Activated naive CD4-positive, alpha-beta T cell treated with anti-CD3 and anti-CD28 coated beads, Interleukin-2, amount 10 ng/mL, durations not matched to agents 7 days and 5 days (primary cell): ENCODE measurements around the gene S100A7.
A peak's percentile ranks its signal among the peaks of the same experiment; 100 is the strongest.
"Not testable (repeated sequence)": the region's sequence is repeated elsewhere in the genome, so short reads cannot be mapped to it uniquely, and the experiment has no call there.

Experiments
- CTCF ChIA-PET: fragments of 350-600 bp; sonication (Branson Sonifier 250); formaldehyde crosslinking; loops from one replicate; lab custom pipeline; 2021; ENCODE audit warnings: antibody characterized with exemption; lab: Charles Lee
- DNase-seq: peaks from one replicate; pipeline ENCODE4 v3.0.0-alpha.2; 2020
- H3K27ac Mint-ChIP-seq: one replicate; pipeline ENCODE4 v1.8.0; 2021; ENCODE audit warnings: mild to moderate bottlenecking, moderate library complexity, mixed read lengths
- H3K27me3 Mint-ChIP-seq: one replicate; pipeline ENCODE4 v1.8.0; 2021; ENCODE audit warnings: mild to moderate bottlenecking, mixed read lengths
- H3K36me3 Mint-ChIP-seq: one replicate; pipeline ENCODE4 v1.8.0; 2021; ENCODE audit warnings: mixed read lengths
- H3K4me1 Mint-ChIP-seq: one replicate; pipeline ENCODE4 v1.8.0; 2021; ENCODE audit warnings: mixed read lengths
- H3K4me3 Mint-ChIP-seq: one replicate; pipeline ENCODE4 v1.8.0; 2021; ENCODE audit warnings: mild to moderate bottlenecking, moderate library complexity, mixed read lengths
- H3K9me3 Mint-ChIP-seq: one replicate; pipeline ENCODE4 v1.8.0; 2021; ENCODE audit warnings: mixed read lengths

The S100A7 gene

GRCh38 chr1:153431427-153431826 lies 29.0 kb downstream of the S100A7 start:
- no peaks in the 10 kb centered on the region for H3K4me1 Mint-ChIP-seq
- no peak for DNase-seq
- no peaks in the 10 kb centered on the region for H3K36me3 Mint-ChIP-seq
- H3K4me3 Mint-ChIP-seq: no peak overlapping the region
- CTCF ChIA-PET: no interaction called here
- peaks cover 14% of the 10 kb centered on the region for H3K27me3 Mint-ChIP-seq
- no peak overlapping the region for H3K27ac Mint-ChIP-seq
- H3K9me3 Mint-ChIP-seq: no peaks in the 10 kb centered on the region

- CTCF ChIA-PET: no interaction called here
- Mint-ChIP-seq H3K27ac (no peak overlapping the region), H3K4me3 (no peak overlapping the region), H3K4me1 (no peaks in the 10 kb centered on the region), H3K27me3 (peaks cover 10% of the 10 kb centered on the region), H3K36me3 (no peaks in the 10 kb centered on the region), H3K9me3 (no peaks in the 10 kb centered on the region)
- no peak for DNase-seq
These were observed 29.4 kb downstream of the S100A7 start for GRCh38 chr1:153431002-153431401.

- no peak for DNase-seq
- H3K4me1 Mint-ChIP-seq: no peaks in the 10 kb centered on the region
- peaks cover 5% of the 10 kb centered on the region for H3K27me3 Mint-ChIP-seq
- H3K36me3 Mint-ChIP-seq: no peaks in the 10 kb centered on the region
- H3K27ac Mint-ChIP-seq: no peak overlapping the region
- H3K4me3 Mint-ChIP-seq: no peak overlapping the region
- no peaks in the 10 kb centered on the region for H3K9me3 Mint-ChIP-seq
- CTCF ChIA-PET: no interaction called here
These were observed 29.9 kb downstream of the S100A7 start for GRCh38 chr1:153430561-153430960.

GRCh38 chr1:153430166-153430553 lies 30.3 kb downstream of the S100A7 start:
- peaks cover 5% of the 10 kb centered on the region for H3K27me3 Mint-ChIP-seq
- no peak overlapping the region for H3K4me3 Mint-ChIP-seq
- no peaks in the 10 kb centered on the region for H3K36me3 Mint-ChIP-seq
- no peak overlapping the region for H3K27ac Mint-ChIP-seq
- CTCF ChIA-PET: no interaction called here
- no peaks in the 10 kb centered on the region for H3K4me1 Mint-ChIP-seq
- no peak for DNase-seq
- no peaks in the 10 kb centered on the region for H3K9me3 Mint-ChIP-seq

- Mint-ChIP-seq H3K36me3 (no peaks in the 10 kb centered on the region), H3K27ac (no peak overlapping the region), H3K27me3 (peaks cover 5% of the 10 kb centered on the region), H3K9me3 (no peaks in the 10 kb centered on the region), H3K4me1 (no peaks in the 10 kb centered on the region), H3K4me3 (no peak overlapping the region)
- CTCF ChIA-PET: no interaction called here
- no peak for DNase-seq
These were observed 30.9 kb downstream of the S100A7 start for GRCh38 chr1:153429266-153430165.

- H3K36me3 Mint-ChIP-seq: no peaks in the 10 kb centered on the region
- CTCF ChIA-PET: no interaction called here
- peaks cover 5% of the 10 kb centered on the region for H3K27me3 Mint-ChIP-seq
- DNase-seq: no peak
- H3K4me3 Mint-ChIP-seq: no peak overlapping the region
- H3K9me3 Mint-ChIP-seq: no peaks in the 10 kb centered on the region
- no peak overlapping the region for H3K27ac Mint-ChIP-seq
- H3K4me1 Mint-ChIP-seq: no peaks in the 10 kb centered on the region
These were observed 31.7 kb downstream of the S100A7 start for GRCh38 chr1:153428791-153429190.

- CTCF ChIA-PET: no interaction called here
- H3K36me3 Mint-ChIP-seq: no peaks in the 10 kb centered on the region
- no peak for DNase-seq
- H3K9me3 Mint-ChIP-seq: no peaks in the 10 kb centered on the region
- no peak overlapping the region for H3K4me3 Mint-ChIP-seq
- H3K27me3 Mint-ChIP-seq: peaks cover 5% of the 10 kb centered on the region
- H3K4me1 Mint-ChIP-seq: no peaks in the 10 kb centered on the region
- H3K27ac Mint-ChIP-seq: no peak overlapping the region
These were observed 32.3 kb downstream of the S100A7 start for GRCh38 chr1:153428073-153428638.

- H3K4me1 Mint-ChIP-seq: no peaks in the 10 kb centered on the region
- H3K27me3 Mint-ChIP-seq: peaks cover 5% of the 10 kb centered on the region
These were observed 33.6 kb downstream of the S100A7 start for GRCh38 chr1:153426809-153427208.

GRCh38 chr1:153422450-153423068 lies 37.9 kb downstream of the S100A7 start:
- Mint-ChIP-seq H3K4me3 (no peak overlapping the region), H3K36me3 (no peaks in the 10 kb centered on the region), H3K4me1 (no peaks in the 10 kb centered on the region), H3K9me3 (no peaks in the 10 kb centered on the region), H3K27ac (no peak overlapping the region), H3K27me3 (no peaks in the 10 kb centered on the region)
- CTCF ChIA-PET: no interaction called here
- DNase-seq: peak; percentile 85

More at GRCh38 chr1:153426809-153427208, 33.6 kb downstream of the S100A7 start:
- H3K9me3 Mint-ChIP-seq: no peaks in the 10 kb centered on the region
- H3K27ac Mint-ChIP-seq: no peak overlapping the region
- H3K36me3 Mint-ChIP-seq: no peaks in the 10 kb centered on the region
- no peak for DNase-seq
- CTCF ChIA-PET: no interaction called here
- no peak overlapping the region for H3K4me3 Mint-ChIP-seq

- Mint-ChIP-seq H3K4me3 (no peak overlapping the region), H3K27ac (no peak overlapping the region), H3K27me3 (no peaks in the 10 kb centered on the region), H3K4me1 (no peaks in the 10 kb centered on the region), H3K9me3 (no peaks in the 10 kb centered on the region), H3K36me3 (no peaks in the 10 kb centered on the region)
- CTCF ChIA-PET: no interaction called here
- DNase-seq: no peak
These were observed 40.1 kb downstream of the S100A7 start for GRCh38 chr1:153420306-153420705.

- H3K36me3 Mint-ChIP-seq, DNase-seq, CTCF ChIA-PET, H3K27ac Mint-ChIP-seq, H3K9me3 Mint-ChIP-seq, H3K4me3 Mint-ChIP-seq, H3K27me3 Mint-ChIP-seq, H3K4me1 Mint-ChIP-seq: not testable (repeated sequence)
These were observed 41.0 kb downstream of the S100A7 start for GRCh38 chr1:153419436-153419793.

GRCh38 chr1:153418758-153419435 lies 41.6 kb downstream of the S100A7 start:
- DNase-seq, CTCF ChIA-PET, H3K27me3 Mint-ChIP-seq, H3K4me1 Mint-ChIP-seq, H3K27ac Mint-ChIP-seq, H3K4me3 Mint-ChIP-seq, H3K36me3 Mint-ChIP-seq, H3K9me3 Mint-ChIP-seq: not testable (repeated sequence)

GRCh38 chr1:153417136-153417888 lies 43.1 kb downstream of the S100A7 start:
- DNase-seq: no peak
- Mint-ChIP-seq H3K9me3 (no peaks in the 10 kb centered on the region), H3K4me3 (no peak overlapping the region), H3K27ac (no peak overlapping the region), H3K27me3 (no peaks in the 10 kb centered on the region), H3K36me3 (no peaks in the 10 kb centered on the region), H3K4me1 (no peaks in the 10 kb centered on the region)
- CTCF ChIA-PET: no interaction called here
